Cardiac muscle cell (in vitro differentiated cells and primary cell): ENCODE results near the gene QPRT. TPM values are rescaled to one million over a fixed set of nuclear protein-coding genes. Genes with fewer than 3 reads are reported as not detected.
"Not testable (repeated sequence)": the region's sequence is repeated elsewhere in the genome, so short reads cannot be mapped to it uniquely, and the experiment has no call there.

Experiments used
- DNase-seq, 2 donors: peaks; one replicate each; pipeline versions ENCODE4 v3.0.0 to v3.0.0-alpha.2; 2010 to 2017; ENCODE audit warnings: low read depth in 1 of 2, low spot score in 1 of 2
- H3K27ac ChIP-seq: fragments of 200-600 bp; sonication (generic); 2 replicates; pipeline ENCODE4 v1.5.1; 2016
- H3K27me3 ChIP-seq: fragments of 200-600 bp; sonication (generic); 2 replicates; pipeline ENCODE4 v1.6.0; 2016; ENCODE audit warnings: control low read depth
- H3K36me3 ChIP-seq: fragments of 200-600 bp; sonication (generic); 2 replicates; pipeline ENCODE4 v1.5.1; 2016; ENCODE audit warnings: control low read depth
- H3K4me1 ChIP-seq: fragments of 200-600 bp; sonication (generic); 2 replicates; pipeline ENCODE4 v1.8.1; 2017; ENCODE audit warnings: low read depth, mild to moderate bottlenecking, mixed run types
- H3K4me3 ChIP-seq: fragments of 200-600 bp; sonication (generic); 2 replicates; pipeline ENCODE4 v1.5.1; 2016; ENCODE audit warnings: mild to moderate bottlenecking
- H3K9me3 ChIP-seq: fragments of 200-600 bp; sonication (generic); 2 replicates; pipeline ENCODE4 v1.5.1; 2017; ENCODE audit warnings: low read depth, mild to moderate bottlenecking, control low read depth
- CTCF ChIP-seq: IDR thresholded peaks from 2 replicates; pipeline ENCODE4 v1.5.1; 2012; ENCODE audit warnings: low read depth, mild to moderate bottlenecking, low read length
- polyA plus RNA-seq: library from polyadenylated mRNA; unstranded; fragments of >200 nt; fragmentation: Nextera tagmentation; extraction: Ambion mirVana; gene quantifications from 2 replicates; pipeline ENCODE4 v1.2.1, GENCODE V29; 2016
- total RNA-seq: library from RNA; depleted of rRNA; stranded (reverse); fragments of >200 nt; gene quantifications from 2 replicates; pipeline ENCODE4 v1.2.3, GENCODE V29; 2016

The QPRT gene
- total and polyA plus RNA-seq, 2 experiments from 2014 or later, result 213 to 268 TPM

- no peaks in the 10 kb centered on the region for H3K36me3 ChIP-seq
- H3K27ac ChIP-seq, result no peak overlapping the region
- peak; percentile 71 for TF ChIP-seq CTCF
- DNase-seq, result peak; percentile 65 to 68
- H3K27me3 ChIP-seq, result no peaks in the 10 kb centered on the region
- no peak overlapping the region for H3K4me3 ChIP-seq
- no peaks in the 10 kb centered on the region for H3K4me1 ChIP-seq
- H3K9me3 ChIP-seq, result no peaks in the 10 kb centered on the region
Measured at GRCh38 chr16:29729116-29729521, 50.1 kb downstream of the QPRT start.

- H3K27me3 ChIP-seq, result no peaks in the 10 kb centered on the region
- H3K9me3 ChIP-seq, result no peaks in the 10 kb centered on the region
- no peak overlapping the region for H3K4me3 ChIP-seq
- H3K4me1 ChIP-seq, result no peaks in the 10 kb centered on the region
- H3K27ac ChIP-seq, result no peak overlapping the region
- TF ChIP-seq CTCF, result no peak
- DNase-seq, result no peak
- no peaks in the 10 kb centered on the region for H3K36me3 ChIP-seq
Measured at GRCh38 chr16:29730649-29731048, 51.7 kb downstream of the QPRT start.

GRCh38 chr16:29731768-29732601, 53.0 kb downstream of the QPRT start:
- H3K36me3 ChIP-seq, DNase-seq, H3K27ac ChIP-seq, H3K27me3 ChIP-seq, H3K4me3 ChIP-seq, H3K4me1 ChIP-seq, H3K9me3 ChIP-seq: not testable (repeated sequence)

- H3K27me3 ChIP-seq, result no peaks in the 10 kb centered on the region
- H3K36me3 ChIP-seq, result no peaks in the 10 kb centered on the region
- H3K27ac ChIP-seq, result no peak overlapping the region
- DNase-seq, result no peak
- no peak overlapping the region for H3K4me3 ChIP-seq
- no peaks in the 10 kb centered on the region for H3K9me3 ChIP-seq
- H3K4me1 ChIP-seq, result no peaks in the 10 kb centered on the region
- TF ChIP-seq CTCF, result no peak
Measured at GRCh38 chr16:29734786-29735185, 55.8 kb downstream of the QPRT start.

- Histone ChIP-seq H3K36me3 (no peaks in the 10 kb centered on the region), H3K4me1 (no peaks in the 10 kb centered on the region), H3K27me3 (no peaks in the 10 kb centered on the region), H3K9me3 (no peaks in the 10 kb centered on the region), H3K4me3 (no peak overlapping the region), H3K27ac (no peak overlapping the region)
- TF ChIP-seq CTCF, result peak; percentile 16
- DNase-seq, result peak in 1 of 2 donors; percentile 3
Measured at GRCh38 chr16:29736112-29736511, 57.1 kb downstream of the QPRT start.

GRCh38 chr16:29736764-29737163, 57.8 kb downstream of the QPRT start:
- Histone ChIP-seq H3K36me3 (no peaks in the 10 kb centered on the region), H3K27me3 (no peaks in the 10 kb centered on the region), H3K4me1 (no peaks in the 10 kb centered on the region), H3K27ac (no peak overlapping the region), H3K4me3 (no peak overlapping the region), H3K9me3 (no peaks in the 10 kb centered on the region)
- no peak for TF ChIP-seq CTCF
- no peak for DNase-seq
